Stimulated activated CD8-positive, alpha-beta memory T cell treated with anti-CD3 and anti-CD28 coated beads, Interleukin-12 subunit alpha, Interleukin-12 subunit beta, amount 100 ng/mL, for 24 hours (primary cell): Measurements from ENCODE around the gene ATP2B2.

Source experiments
- DNase-seq: peaks from one replicate; pipeline ENCODE4 v3.0.0-alpha.2; 2020; ENCODE audit errors: extremely low read depth

Gene ATP2B2

GRCh38 chr3:10432156-10432845 is 73.1 kb downstream of the ATP2B2 start:
- DNase-seq: no peak

GRCh38 chr3:10430805-10431204 is 74.6 kb downstream of the ATP2B2 start:
- DNase-seq: no peak

- no peak for DNase-seq
These were observed 76.8 kb downstream of the ATP2B2 start for GRCh38 chr3:10428406-10429091.

- no peak for DNase-seq
These were observed 78.8 kb downstream of the ATP2B2 start for GRCh38 chr3:10426346-10427220.

- DNase-seq: no peak
These were observed 82.1 kb downstream of the ATP2B2 start for GRCh38 chr3:10423171-10423882.

GRCh38 chr3:10421996-10422395 is 83.4 kb downstream of the ATP2B2 start:
- no peak for DNase-seq

- DNase-seq: no peak
These were observed 84.5 kb downstream of the ATP2B2 start for GRCh38 chr3:10420745-10421475.

GRCh38 chr3:10419637-10420232 is 85.7 kb downstream of the ATP2B2 start:
- DNase-seq: no peak

- DNase-seq: no peak
These were observed 87.5 kb downstream of the ATP2B2 start for GRCh38 chr3:10417847-10418246.

- no peak for DNase-seq
These were observed 88.6 kb downstream of the ATP2B2 start for GRCh38 chr3:10416730-10417300.

GRCh38 chr3:10413041-10413440 is 92.3 kb downstream of the ATP2B2 start:
- DNase-seq: no peak

- no peak for DNase-seq
These were observed 93.6 kb downstream of the ATP2B2 start for GRCh38 chr3:10411598-10412332.

- no peak for DNase-seq
These were observed 94.9 kb downstream of the ATP2B2 start for GRCh38 chr3:10410383-10411002.

- no peak for DNase-seq
These were observed 96.7 kb downstream of the ATP2B2 start for GRCh38 chr3:10408680-10409079.

- DNase-seq: no peak
These were observed 98.0 kb downstream of the ATP2B2 start for GRCh38 chr3:10407361-10407760.

- no peak for DNase-seq
These were observed 99.0 kb downstream of the ATP2B2 start for GRCh38 chr3:10406414-10406813.

GRCh38 chr3:10405816-10406215 is 99.6 kb downstream of the ATP2B2 start:
- no peak for DNase-seq

GRCh38 chr3:10404876-10405275 is 100.5 kb downstream of the ATP2B2 start:
- DNase-seq: no peak

- DNase-seq: no peak
These were observed 101.0 kb downstream of the ATP2B2 start for GRCh38 chr3:10404377-10404776.
